IPS-NIHi7 (cell line): ENCODE measurements around the gene RBSN.
A peak's percentile ranks its signal among the peaks of the same experiment; 100 is the strongest.
"Not testable (repeated sequence)": the region's sequence is repeated elsewhere in the genome, so short reads cannot be mapped to it uniquely, and the experiment has no call there.

Source experiments
- DNase-seq: peaks from one replicate; pipeline ENCODE4 v3.0.0; 2012; ENCODE audit warnings: mixed read lengths; ENCODE audit errors: extremely low spot score

Gene RBSN

GRCh38 chr3:15098503-15099363, at the start of gene RBSN:
Gene RBSN, minus strand, starts transcription at chr3:15099148. Its CDS starts 3,028 bp downstream, at chr3:15096120.
- peak; percentile 97 for DNase-seq

GRCh38 chr3:15148614-15149013, 49.7 kb upstream of the RBSN start:
- peak; percentile 83 for DNase-seq

DNA sequence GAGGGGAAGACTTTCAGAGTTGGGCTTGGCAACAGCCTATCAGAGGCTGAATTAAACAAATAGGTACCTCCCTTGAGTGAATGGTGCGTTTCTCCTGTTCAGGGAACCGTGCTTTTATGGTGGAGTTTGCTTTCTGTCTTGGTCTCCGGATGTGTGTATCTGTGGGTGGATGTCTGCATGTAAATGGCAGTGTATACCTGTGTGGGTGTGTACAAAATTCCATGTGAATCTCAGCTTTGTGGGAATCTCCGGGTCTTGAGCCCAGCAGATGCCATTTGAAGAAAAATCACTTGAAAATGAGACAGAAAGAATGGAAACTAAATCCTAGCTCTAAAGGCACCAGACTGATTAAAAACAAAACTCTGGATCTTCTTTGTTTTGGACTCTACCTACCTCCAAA, 37.9 kb upstream of the RBSN start:
- DNase-seq = not testable (repeated sequence)

DNA sequence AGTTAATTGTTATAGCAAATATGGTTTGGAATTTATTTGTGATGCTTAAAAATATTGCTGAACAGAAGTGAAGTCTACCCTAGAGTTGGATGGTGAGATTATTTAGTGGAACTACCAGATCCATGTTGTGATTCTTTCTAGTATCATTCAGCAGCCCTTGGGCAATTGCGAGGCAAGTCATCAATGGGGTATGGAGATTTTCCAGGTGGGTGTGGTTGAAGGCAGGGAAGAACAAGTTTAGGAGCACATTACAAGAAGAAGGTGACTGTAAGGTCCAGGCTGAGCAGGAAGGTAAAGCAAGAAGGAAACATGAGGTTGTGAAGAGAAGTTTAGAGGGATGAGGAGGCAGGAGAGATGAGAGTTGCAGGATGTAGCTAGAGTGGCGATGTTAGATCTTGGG, 36.0 kb upstream of the RBSN start:
- not testable (repeated sequence) for DNase-seq

DNA sequence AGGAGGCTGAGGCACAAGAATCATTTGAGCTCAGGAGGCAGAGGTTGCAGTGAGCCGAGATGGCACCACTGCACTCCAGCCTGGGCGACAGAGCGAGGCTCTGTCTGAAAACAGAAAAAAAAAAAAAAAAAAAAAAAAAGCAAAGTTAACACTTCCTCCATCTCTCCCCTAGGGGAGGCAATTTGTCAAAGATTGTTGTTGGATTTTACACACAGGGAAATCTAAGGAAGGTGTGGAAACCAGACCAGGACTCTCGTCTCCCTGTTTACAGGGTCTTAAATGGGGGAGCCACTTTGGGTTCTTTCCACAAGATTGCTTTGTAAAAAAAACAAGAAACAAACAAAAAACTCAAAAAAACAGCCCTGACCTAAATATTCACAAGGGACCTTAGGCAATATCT, 29.5 kb upstream of the RBSN start:
- not testable (repeated sequence) for DNase-seq

- DNase-seq = not testable (repeated sequence)
Observed at GRCh38 chr3:15126975-15127374, 28.0 kb upstream of the RBSN start.

- no peak for DNase-seq
Observed at GRCh38 chr3:15122398-15122797, 23.4 kb upstream of the RBSN start.

- DNase-seq = no peak
Observed at GRCh38 chr3:15121936-15122335, 23.0 kb upstream of the RBSN start.

GRCh38 chr3:15120986-15121385, 22.0 kb upstream of the RBSN start:
- no peak for DNase-seq

- DNase-seq = no peak
Observed at GRCh38 chr3:15117011-15117410, 18.1 kb upstream of the RBSN start.

GRCh38 chr3:15116032-15116669, 17.2 kb upstream of the RBSN start:
- no peak for DNase-seq

DNA sequence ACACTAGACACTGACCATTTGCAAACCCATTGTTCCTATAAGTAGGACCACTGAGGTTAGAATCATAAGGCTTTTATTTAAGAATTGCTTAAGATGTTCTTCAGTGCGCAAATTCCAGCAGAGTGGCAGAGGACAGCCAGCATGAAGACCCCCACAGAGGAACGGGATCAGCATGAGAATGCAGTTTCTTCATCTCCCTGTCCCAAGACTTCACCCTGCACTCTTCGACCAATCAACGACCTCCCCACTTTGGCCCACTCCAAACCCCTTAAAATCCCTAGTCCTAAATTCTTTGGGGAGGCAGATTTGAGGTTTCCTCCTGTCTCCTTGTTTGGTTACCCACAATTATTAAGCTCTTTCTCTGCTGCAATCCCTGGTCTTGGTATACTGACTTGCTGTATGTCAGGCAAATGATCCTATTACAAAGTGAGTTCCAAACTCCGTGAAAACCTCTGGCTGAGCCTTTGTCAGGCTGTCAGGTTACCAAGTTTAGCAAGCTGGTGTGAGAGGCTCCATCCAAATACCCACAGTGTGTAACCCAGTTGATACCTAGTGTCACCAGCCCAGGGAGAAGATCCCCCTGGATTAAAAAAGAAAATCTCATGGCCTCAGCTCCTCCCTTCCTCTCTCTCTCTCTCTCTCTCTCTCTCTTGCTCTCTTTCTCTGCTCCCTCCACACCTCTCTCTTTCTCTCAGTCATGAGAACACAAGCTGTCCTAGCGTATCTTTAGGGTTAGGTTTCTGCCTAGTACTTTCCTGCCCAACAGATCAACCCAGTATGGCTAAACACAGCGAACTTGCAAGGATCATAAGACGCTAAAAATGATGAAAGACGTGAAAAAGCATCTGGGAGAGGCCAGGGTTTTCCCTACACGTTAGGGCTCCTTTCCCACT, 15.8 kb upstream of the RBSN start:
- DNase-seq = no peak

GRCh38 chr3:15113884-15114283, 14.9 kb upstream of the RBSN start:
- no peak for DNase-seq

GRCh38 chr3:15113471-15113870, 14.5 kb upstream of the RBSN start:
- DNase-seq = no peak

DNA sequence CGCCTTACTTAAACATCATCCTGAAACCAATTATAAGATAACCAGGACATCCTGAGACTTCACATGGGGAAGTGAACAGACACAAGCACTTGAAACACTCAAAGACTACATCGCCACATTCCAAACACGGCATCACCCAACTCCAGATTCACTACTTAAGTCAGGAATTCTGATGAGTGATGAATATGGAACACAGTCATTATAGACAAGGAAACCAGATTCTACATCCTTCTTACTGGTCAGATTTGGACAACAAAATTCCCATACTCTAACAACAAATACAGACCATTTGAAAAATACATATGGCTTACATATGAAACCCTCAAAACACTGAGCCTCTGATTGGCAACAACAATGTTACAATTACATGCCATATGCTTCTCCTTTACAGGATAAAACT, 13.1 kb upstream of the RBSN start:
- no peak for DNase-seq

DNA sequence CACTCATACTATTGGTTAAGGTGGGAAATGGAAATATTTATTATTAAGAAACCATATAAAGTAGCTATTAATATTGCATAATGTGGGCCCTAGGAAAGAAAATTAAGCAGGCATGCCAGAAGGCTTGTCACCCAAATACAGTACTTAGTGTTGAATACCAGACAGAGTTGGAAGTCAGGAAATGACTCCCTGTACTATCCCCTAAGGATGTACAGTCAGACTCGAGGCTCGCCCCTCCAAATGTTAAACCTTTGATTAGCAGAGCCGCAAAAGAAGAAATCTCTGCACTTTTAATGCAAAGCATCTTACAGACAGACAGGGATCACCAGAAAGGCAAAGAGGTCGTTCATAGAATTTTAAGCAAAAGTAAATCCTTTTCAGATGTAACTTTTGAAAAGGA, 11.3 kb upstream of the RBSN start:
- no peak for DNase-seq

DNA sequence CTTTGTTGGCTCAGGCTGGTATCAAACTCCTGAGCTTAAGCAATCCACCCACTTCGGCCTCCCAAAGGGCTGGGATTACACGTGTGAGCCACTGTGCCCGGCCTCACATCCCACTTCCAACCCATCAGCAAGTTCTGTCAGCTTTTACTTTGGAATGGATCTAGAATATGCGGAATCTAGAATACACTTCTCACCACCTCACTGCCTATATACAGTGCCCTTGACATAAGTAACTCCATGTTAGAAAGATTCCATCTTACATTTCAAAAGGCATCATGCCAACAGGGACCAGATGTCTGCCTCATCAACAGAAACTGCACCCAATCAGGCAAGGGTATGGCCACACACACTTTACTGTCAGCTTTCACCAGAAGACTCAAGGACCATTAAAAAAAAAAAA, 9.9 kb upstream of the RBSN start:
- no peak for DNase-seq

- peak; percentile 93 for DNase-seq
Observed at GRCh38 chr3:15108082-15108545, 9.2 kb upstream of the RBSN start.

DNA sequence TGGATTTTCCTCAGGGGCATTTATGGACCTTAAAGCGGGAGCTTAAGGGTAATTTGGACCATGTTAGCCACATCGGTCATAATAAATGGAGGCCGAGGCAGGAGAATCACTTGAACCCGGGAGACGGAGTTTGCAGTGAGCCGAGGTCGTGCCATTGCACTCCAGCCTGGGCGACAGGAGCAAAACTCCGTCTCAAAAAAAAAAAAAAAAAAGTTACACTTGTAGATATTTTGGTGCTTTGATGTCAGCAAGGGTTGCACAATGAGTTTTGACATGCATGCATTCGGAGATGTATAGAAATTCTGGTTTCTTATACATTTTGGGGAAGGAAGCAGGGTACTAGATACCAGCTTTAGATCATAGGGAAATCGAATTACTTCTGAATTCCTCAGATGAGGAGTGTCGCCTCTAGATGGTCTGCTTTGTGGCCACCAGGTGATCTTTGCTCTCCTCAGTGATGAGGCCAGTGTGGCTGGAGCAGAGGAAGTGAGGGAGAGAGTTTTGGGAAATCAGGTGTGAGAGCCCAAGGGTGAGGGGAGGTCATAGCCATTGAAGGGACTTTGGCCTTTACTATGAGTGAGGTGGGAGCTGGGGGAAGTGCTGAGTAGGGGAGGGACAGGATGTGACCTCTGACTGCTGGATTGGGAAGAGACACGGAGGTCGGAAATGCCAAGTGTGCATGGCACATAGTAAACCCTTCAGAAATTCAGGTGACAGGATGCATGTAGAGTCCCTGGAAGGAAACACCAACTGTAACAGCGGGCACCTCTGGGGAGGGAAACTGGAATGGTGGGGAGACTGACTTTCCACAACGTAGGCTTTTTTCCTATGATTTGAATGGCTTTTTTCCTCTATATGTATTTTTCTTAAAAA, 8.4 kb upstream of the RBSN start:
- no peak for DNase-seq

DNA sequence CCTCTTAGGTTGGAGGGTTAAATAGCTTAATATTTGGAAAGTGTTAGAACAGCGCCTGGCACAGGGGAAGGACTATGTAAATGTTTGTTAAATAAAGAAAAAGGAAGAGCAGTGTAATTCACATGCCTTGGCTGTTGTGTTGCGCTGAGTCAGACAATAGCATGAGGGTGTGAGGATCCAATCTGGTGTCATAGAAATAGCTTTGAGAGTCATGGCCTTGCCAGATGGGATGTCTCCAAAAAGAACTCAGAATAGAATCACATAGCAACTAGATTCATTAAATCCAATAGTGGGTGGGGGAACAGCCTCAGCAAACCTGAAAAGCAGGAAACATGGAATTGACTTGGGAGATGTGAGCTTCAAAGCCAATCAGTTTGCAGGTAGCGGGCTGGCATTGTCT, 3.9 kb upstream of the RBSN start:
- no peak for DNase-seq

GRCh38 chr3:15102256-15102655, 3.3 kb upstream of the RBSN start:
- DNase-seq = no peak
